BLaER1 treated with 17β-estradiol and CSF1 and Interleukin-3, amounts not matched to agents 10 nM and 100 nM (cell line): Measurements from ENCODE around the gene TBL1XR1.
A peak's percentile ranks its signal among the peaks of the same experiment; 100 is the strongest.

Source experiments
- H3K27ac ChIP-seq, 11 experiments: shearing (Covaris generic); formaldehyde crosslinking; 2 replicates each; pipeline ENCODE4 v1.8.1; 2022
- H3K27me3 ChIP-seq, 11 experiments: shearing (Covaris generic); formaldehyde crosslinking; 2 replicates each; pipeline ENCODE4 v1.8.1; 2022
- H3K36me3 ChIP-seq, 11 experiments: shearing (Covaris generic); formaldehyde crosslinking; 2 replicates each; pipeline ENCODE4 v1.8.1; 2022
- H3K4me1 ChIP-seq, 10 experiments: shearing (Covaris generic); formaldehyde crosslinking; 2 replicates each; pipeline ENCODE4 v1.8.1; 2022
- H3K4me2 ChIP-seq, 11 experiments: shearing (Covaris generic); formaldehyde crosslinking; 2 replicates each; pipeline ENCODE4 v1.8.1; 2022
- H3K4me3 ChIP-seq, 10 experiments: shearing (Covaris generic); formaldehyde crosslinking; 2 replicates each; pipeline ENCODE4 v1.8.1; 2022
- H3K9ac ChIP-seq, 11 experiments: shearing (Covaris generic); formaldehyde crosslinking; 2 replicates each; pipeline ENCODE4 v1.8.1; 2022
- H3K9me3 ChIP-seq, 11 experiments: shearing (Covaris generic); formaldehyde crosslinking; replicated peaks in 1 of 11; 2 replicates each; pipeline ENCODE4 v1.8.1; 2022
- H4K20me1 ChIP-seq, 11 experiments: shearing (Covaris generic); formaldehyde crosslinking; 2 replicates each; pipeline ENCODE4 v1.8.1; 2022
- Cebpa-rat ChIP-seq, 11 experiments: shearing (Covaris generic); IDR thresholded peaks; 2 replicates each; pipeline ENCODE4 v1.8.1; 2022

Gene TBL1XR1

GRCh38 chr3:177102553-177102952 lies 94.7 kb downstream of the TBL1XR1 start:
- H3K27ac ChIP-seq, result no peak overlapping the region
- no peaks in the 10 kb centered on the region for H3K27me3 ChIP-seq
- H3K4me3 ChIP-seq, result no peak overlapping the region
- H3K9ac ChIP-seq, result no peak overlapping the region
- peaks cover 0 to 49% (median 7%) of the 10 kb centered on the region in 10 experiments; a peak in 14 of 20 replicates for H3K4me1 ChIP-seq
- H3K9me3 ChIP-seq, result peaks cover 0 to 56% (median 46%) of the 10 kb centered on the region in 11 experiments; a peak in 18 of 22 replicates
- H3K36me3 ChIP-seq, result peaks cover 7 to 88% (median 49%) of the 10 kb centered on the region in 11 experiments
- TF ChIP-seq Cebpa-rat (IDR thresholded peaks at IDR 0.05), result no peak
- peaks cover 69 to 100% (median 100%) of the 10 kb centered on the region in 11 experiments for H4K20me1 ChIP-seq
- no peak overlapping the region for H3K4me2 ChIP-seq

GRCh38 chr3:177098551-177098950 lies 98.7 kb downstream of the TBL1XR1 start:
- Histone ChIP-seq H4K20me1 (peaks cover 39 to 100% (median 91%) of the 10 kb centered on the region in 11 experiments; a peak in 21 of 22 replicates), H3K27me3 (no peaks in the 10 kb centered on the region), H3K27ac (no peak overlapping the region), H3K9ac (no peak overlapping the region), H3K9me3 (peaks cover 23 to 90% (median 80%) of the 10 kb centered on the region in 11 experiments), H3K4me2 (no peak overlapping the region), H3K36me3 (peaks cover 33 to 99% (median 86%) of the 10 kb centered on the region in 11 experiments), H3K4me3 (no peak overlapping the region), H3K4me1 (peaks cover 0 to 18% (median 0%) of the 10 kb centered on the region in 10 experiments; a peak in 2 of 20 replicates)
- TF ChIP-seq Cebpa-rat (IDR thresholded peaks at IDR 0.05), result no peak

DNA sequence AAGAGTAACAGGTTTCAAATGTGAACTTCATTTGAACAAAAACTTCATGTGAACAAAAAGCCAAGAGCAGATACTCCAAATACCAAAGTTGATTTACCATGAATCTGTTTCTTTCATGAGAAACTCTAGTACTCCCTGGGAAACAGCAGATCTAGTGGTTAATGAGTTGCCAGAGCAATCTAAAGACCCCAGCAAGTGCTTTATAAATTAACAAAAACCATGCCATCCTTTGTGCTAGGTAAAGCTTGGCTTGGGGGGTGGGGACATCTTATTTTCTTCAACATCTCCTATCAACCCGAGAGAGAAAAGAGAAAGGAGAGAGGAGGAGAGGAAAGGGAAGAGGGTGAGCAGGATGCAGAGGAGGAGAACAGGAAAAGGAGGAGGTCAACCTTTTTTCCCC lies 100.7 kb downstream of the TBL1XR1 start:
- Histone ChIP-seq H3K9ac (no peak overlapping the region), H3K4me2 (no peak overlapping the region), H4K20me1 (peaks cover 39 to 100% (median 91%) of the 10 kb centered on the region in 11 experiments; a peak in 21 of 22 replicates), H3K4me3 (no peak overlapping the region), H3K27me3 (no peaks in the 10 kb centered on the region), H3K4me1 (peaks cover 0 to 13% (median 0%) of the 10 kb centered on the region in 10 experiments; a peak in 3 of 20 replicates), H3K36me3 (peaks cover 38 to 100% (median 97%) of the 10 kb centered on the region in 11 experiments), H3K27ac (no peak overlapping the region), H3K9me3 (peaks cover 39 to 98% (median 92%) of the 10 kb centered on the region in 11 experiments)
- no peak for TF ChIP-seq Cebpa-rat (IDR thresholded peaks at IDR 0.05)

DNA sequence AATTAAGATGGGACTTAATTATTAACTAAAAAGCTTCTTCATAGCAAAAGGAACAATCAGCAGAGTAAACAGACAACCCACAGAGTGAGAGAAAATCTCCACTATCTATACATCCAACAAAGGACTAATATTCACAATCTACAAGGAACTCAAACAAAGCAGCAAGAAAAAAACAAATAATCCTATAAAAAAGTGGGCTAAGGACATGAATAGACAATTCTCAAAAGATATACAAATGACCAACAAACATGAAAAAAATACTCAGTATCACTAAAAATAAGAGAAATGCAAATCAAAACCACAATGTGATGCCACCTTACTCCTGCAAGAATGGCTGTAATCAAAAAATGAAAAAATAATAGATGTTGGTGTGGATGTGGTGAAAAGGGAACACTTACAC lies 103.3 kb downstream of the TBL1XR1 start:
- Histone ChIP-seq H3K9me3 (peaks cover 39 to 81% (median 74%) of the 10 kb centered on the region in 11 experiments), H3K36me3 (peaks cover 44 to 99% (median 87%) of the 10 kb centered on the region in 11 experiments), H3K27ac (no peak overlapping the region), H4K20me1 (peaks cover 31 to 100% (median 91%) of the 10 kb centered on the region in 11 experiments), H3K27me3 (no peaks in the 10 kb centered on the region), H3K4me1 (peaks cover 18 to 34% (median 21%) of the 10 kb centered on the region in 10 experiments), H3K4me3 (no peak overlapping the region), H3K4me2 (no peak overlapping the region), H3K9ac (no peak overlapping the region)
- TF ChIP-seq Cebpa-rat (IDR thresholded peaks at IDR 0.05), result no peak

DNA sequence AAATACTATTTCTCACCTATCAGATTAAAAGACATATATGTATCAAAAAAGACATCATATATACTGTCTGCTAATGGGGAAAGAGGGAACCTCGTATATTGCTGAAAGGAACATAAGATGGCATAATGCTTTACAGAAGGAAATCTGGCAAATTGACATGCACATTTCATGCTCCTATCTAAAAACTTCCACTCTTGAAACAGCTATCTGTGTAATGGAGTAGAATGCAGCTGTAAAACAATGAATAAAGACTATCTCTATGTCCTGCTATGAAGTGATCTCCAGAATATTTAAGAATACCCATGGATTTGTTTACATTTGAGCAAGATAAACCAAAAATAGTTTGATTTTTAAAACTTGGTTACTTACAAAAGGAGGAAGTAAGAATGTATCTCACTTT lies 107.4 kb downstream of the TBL1XR1 start:
- peak overlapping the region in 5 of 11 experiments; percentile 1 to 42 (median 13); a peak in 4 of 22 replicates for H3K27ac ChIP-seq
- peaks cover 30 to 94% (median 75%) of the 10 kb centered on the region in 11 experiments; a peak in 21 of 22 replicates for H3K36me3 ChIP-seq
- H3K4me2 ChIP-seq, result peak overlapping the region; percentile 22 to 75 (median 60); a peak in 16 of 22 replicates
- no peaks in the 10 kb centered on the region for H3K27me3 ChIP-seq
- H4K20me1 ChIP-seq, result peaks cover 27 to 100% (median 97%) of the 10 kb centered on the region in 11 experiments
- no peak overlapping the region for H3K4me3 ChIP-seq
- H3K9me3 ChIP-seq, result peaks cover 27 to 42% (median 36%) of the 10 kb centered on the region in 11 experiments
- peaks cover 21 to 62% (median 24%) of the 10 kb centered on the region in 10 experiments for H3K4me1 ChIP-seq
- TF ChIP-seq Cebpa-rat (IDR thresholded peaks at IDR 0.05), result no peak
- no peak overlapping the region; a peak in 1 of 22 replicates for H3K9ac ChIP-seq

DNA sequence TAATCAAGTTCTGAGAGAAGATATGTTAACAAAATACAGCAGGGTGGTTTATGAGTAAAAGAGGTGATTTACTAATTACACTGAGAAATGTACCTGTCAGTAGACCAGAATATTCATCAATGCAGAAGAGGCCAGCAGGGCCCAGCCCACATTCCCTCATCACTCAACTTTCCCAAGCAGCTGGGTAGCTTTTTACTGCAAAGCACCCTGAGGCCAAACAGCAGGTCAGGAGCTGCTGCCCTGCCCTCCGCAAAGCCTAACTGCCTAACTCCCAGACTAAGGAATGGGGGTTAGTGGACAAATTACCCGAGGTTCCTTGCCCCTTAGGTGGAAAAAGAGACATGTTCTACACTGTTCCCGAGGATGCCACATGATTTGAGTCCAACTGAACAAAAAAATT lies 108.2 kb downstream of the TBL1XR1 start:
- peak overlapping the region in 8 of 11 experiments; percentile 13 to 42 (median 16); a peak in 6 of 22 replicates for H3K27ac ChIP-seq
- peak overlapping the region; percentile 23 to 75 (median 60); a peak in 19 of 22 replicates for H3K4me2 ChIP-seq
- no peak overlapping the region for H3K9ac ChIP-seq
- H3K27me3 ChIP-seq, result no peaks in the 10 kb centered on the region
- H4K20me1 ChIP-seq, result peaks cover 35 to 100% (median 98%) of the 10 kb centered on the region in 11 experiments
- H3K36me3 ChIP-seq, result peaks cover 22 to 94% (median 75%) of the 10 kb centered on the region in 11 experiments; a peak in 21 of 22 replicates
- peaks cover 21 to 70% (median 24%) of the 10 kb centered on the region in 10 experiments for H3K4me1 ChIP-seq
- H3K4me3 ChIP-seq, result no peak overlapping the region
- peaks cover 19 to 38% (median 29%) of the 10 kb centered on the region in 11 experiments for H3K9me3 ChIP-seq
- TF ChIP-seq Cebpa-rat (IDR thresholded peaks at IDR 0.05), result no peak

DNA sequence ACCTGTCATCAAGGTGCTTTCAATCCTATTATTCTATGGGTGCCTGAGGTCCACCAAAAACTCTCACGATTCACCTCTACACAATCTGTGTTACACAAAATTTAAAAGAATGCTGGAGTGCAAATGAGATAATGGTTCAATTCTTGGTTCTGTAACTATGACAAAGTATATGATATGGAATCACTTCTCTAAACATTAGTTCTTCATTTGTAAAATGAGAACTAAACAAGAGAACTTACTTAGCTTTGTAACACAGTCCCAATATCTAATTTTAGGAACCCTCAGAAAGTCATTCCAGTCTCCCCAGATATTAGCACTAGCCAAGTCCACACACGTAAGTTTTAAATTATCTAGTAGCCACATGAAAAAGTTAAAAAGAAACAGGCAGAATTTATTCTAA lies 111.5 kb downstream of the TBL1XR1 start:
- H4K20me1 ChIP-seq, result peaks cover 47 to 98% (median 92%) of the 10 kb centered on the region in 11 experiments
- TF ChIP-seq Cebpa-rat (IDR thresholded peaks at IDR 0.05), result no peak

DNA sequence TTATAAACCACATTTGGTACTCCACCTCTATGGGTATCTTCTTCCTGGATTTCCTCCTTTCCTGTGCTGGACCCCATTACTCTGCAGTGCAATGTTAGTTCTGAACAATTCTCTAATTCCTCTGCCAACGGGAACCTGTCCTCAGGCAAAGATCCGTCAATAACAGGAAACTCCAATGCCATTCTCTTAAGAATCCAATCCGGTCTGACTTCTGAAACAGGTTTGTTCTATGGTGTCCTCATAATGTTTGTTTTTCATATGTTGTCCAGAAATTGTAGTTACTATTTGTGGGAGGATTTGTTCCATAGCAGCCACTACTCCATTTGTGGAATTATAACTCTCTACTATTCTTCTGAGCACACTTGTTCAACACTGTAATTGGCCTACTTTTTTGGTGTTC lies 112.7 kb downstream of the TBL1XR1 start:
- Histone ChIP-seq H3K4me2 (peak overlapping the region in 2 of 11 experiments; percentile 72 to 74; a peak in 3 of 22 replicates), H3K4me3 (no peak overlapping the region), H3K27ac (peak overlapping the region in 1 of 11 experiments; percentile 62; a peak in 1 of 22 replicates), H4K20me1 (peaks cover 40 to 98% (median 86%) of the 10 kb centered on the region in 11 experiments), H3K27me3 (no peaks in the 10 kb centered on the region), H3K36me3 (peaks cover 18 to 78% (median 55%) of the 10 kb centered on the region in 11 experiments; a peak in 19 of 22 replicates), H3K4me1 (peaks cover 7 to 58% (median 10%) of the 10 kb centered on the region in 10 experiments; a peak in 19 of 20 replicates), H3K9ac (no peak overlapping the region), H3K9me3 (peaks cover 0 to 11% (median 0%) of the 10 kb centered on the region in 11 experiments; a peak in 5 of 22 replicates)
- no peak for TF ChIP-seq Cebpa-rat (IDR thresholded peaks at IDR 0.05)

More for the DNA sequence above, 111.5 kb downstream of the TBL1XR1 start:
- H3K27ac ChIP-seq, result peak overlapping the region in 3 of 11 experiments; percentile 32 to 62 (median 34); a peak in 4 of 22 replicates
- peak overlapping the region in 4 of 11 experiments; percentile 35 to 74 (median 58); a peak in 6 of 22 replicates for H3K4me2 ChIP-seq
- H3K36me3 ChIP-seq, result peaks cover 13 to 80% (median 54%) of the 10 kb centered on the region in 11 experiments; a peak in 21 of 22 replicates
- peaks cover 18 to 70% (median 22%) of the 10 kb centered on the region in 10 experiments for H3K4me1 ChIP-seq
- no peaks in the 10 kb centered on the region for H3K27me3 ChIP-seq
- H3K9me3 ChIP-seq, result peaks cover 0 to 11% (median 0%) of the 10 kb centered on the region in 11 experiments; a peak in 5 of 22 replicates
- H3K9ac ChIP-seq, result no peak overlapping the region
- H3K4me3 ChIP-seq, result no peak overlapping the region

DNA sequence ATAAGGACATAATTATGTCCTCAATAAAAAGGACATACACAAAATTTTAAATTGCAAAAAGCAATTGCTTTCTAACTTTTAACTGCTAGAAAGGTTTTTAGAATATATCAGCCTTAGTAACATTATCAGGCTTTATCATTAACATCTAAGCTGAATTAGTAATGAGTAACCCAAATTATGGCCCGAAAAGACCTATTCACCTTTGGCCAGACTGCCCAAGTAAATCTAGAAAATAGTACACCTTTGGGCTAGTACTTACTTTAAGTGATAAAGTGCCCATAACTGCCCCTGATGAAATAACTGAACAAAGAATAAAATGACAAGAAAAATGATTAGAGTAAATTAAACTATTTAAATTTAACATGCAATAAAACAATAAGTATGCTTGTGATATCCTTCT lies 117.2 kb downstream of the TBL1XR1 start:
- Histone ChIP-seq H4K20me1 (peaks cover 22 to 98% (median 77%) of the 10 kb centered on the region in 11 experiments; a peak in 21 of 22 replicates), H3K4me1 (peaks cover 0 to 13% (median 0%) of the 10 kb centered on the region in 10 experiments; a peak in 7 of 20 replicates), H3K9me3 (peaks cover 0 to 25% (median 13%) of the 10 kb centered on the region in 11 experiments; a peak in 9 of 22 replicates), H3K36me3 (peaks cover 46 to 85% (median 71%) of the 10 kb centered on the region in 11 experiments), H3K4me3 (no peak overlapping the region), H3K4me2 (no peak overlapping the region), H3K27me3 (no peaks in the 10 kb centered on the region), H3K9ac (no peak overlapping the region), H3K27ac (no peak overlapping the region)
- no peak for TF ChIP-seq Cebpa-rat (IDR thresholded peaks at IDR 0.05)
